HCT116 (cell line): ENCODE results near the gene SCGB1A1. TPM values are rescaled to one million over a fixed set of nuclear protein-coding genes. Genes with fewer than 3 reads are reported as not detected.

ENCODE experiments used
- ATAC-seq: fragments of 200-7000 bp; cut with Tn5 transposase; 2 replicates; pipeline ENCODE4 v1.9.1; 2020; ENCODE audit warnings: mild to moderate bottlenecking, moderate library complexity
- BruUV-seq: library from RNA; stranded (reverse); fragments of 400-500 nt; replicated peaks from 2 replicates; lab custom pipeline; 2021; lab: Mats Ljungman, UMichigan
- CTCF ChIA-PET: fragments of 300-600 bp; sonication (Branson Sonifier 250); formaldehyde crosslinking; loops from one replicate; lab custom pipeline; 2021; ENCODE audit warnings: antibody characterized with exemption; lab: Charles Lee
- POLR2A ChIA-PET: fragments of 300-600, 350-600 bp; sonication (Branson Sonifier 250); formaldehyde crosslinking; loops from one replicate; lab custom pipeline; 2021; ENCODE audit warnings: antibody characterized with exemption; lab: Charles Lee
- RAD21 ChIA-PET, 2 experiments: fragments of 300-600 bp; sonication (Branson Sonifier 250); formaldehyde crosslinking; loops; one replicate each; lab custom pipeline; 2023; ENCODE audit warnings: low total read pairs in 2 of 2; ENCODE audit not compliant: uncharacterized antibody in 2 of 2, unreplicated experiment in 2 of 2, low non-redundant PET in 1 of 2; lab: Charles Lee
- DNase-seq: peaks from one replicate; pipeline ENCODE4 v3.0.0-alpha.2; 2010; ENCODE audit warnings: low read depth, low spot score
- H2AFZ ChIP-seq: fragments of 200-600 bp; shearing (Covaris generic), sonication (generic); 2 replicates; pipeline ENCODE4 v1.6.1; 2017; ENCODE audit warnings: low read depth, mixed run types, mixed read lengths, antibody characterized with exemption, low read length; ENCODE audit not compliant: poor library complexity, severe bottlenecking
- H3K27ac ChIP-seq: 2 replicates; pipeline ENCODE4 v1.5.1; 2012; ENCODE audit warnings: low read depth, low read length
- H3K27me3 ChIP-seq: fragments of 200-600 bp; sonication (generic); 2 replicates; pipeline ENCODE4 v1.6.1; 2016; ENCODE audit warnings: mixed run types, low read length, mixed read lengths; ENCODE audit not compliant: insufficient read depth
- H3K36me3 ChIP-seq, 2 experiments: fragments of 200-500 bp in 1 of 2; fragments of 200-600 bp in 1 of 2; sonication (Bioruptor generic) in 1 of 2; sonication (generic) in 1 of 2; 2 replicates each; pipeline versions ENCODE4 v1.5.1 to v1.6.1; 2014 to 2016; ENCODE audit warnings: low read length in 2 of 2, inconsistent platforms in 1 of 2, mixed read lengths in 1 of 2, mixed run types in 1 of 2; ENCODE audit not compliant: insufficient read depth in 2 of 2, control insufficient read depth in 1 of 2
- H3K4me1 ChIP-seq, 2 experiments: fragments of 200-600 bp in 1 of 2; sonication (generic) in 1 of 2; 2 replicates each; pipeline versions ENCODE4 v1.5.1 to v1.6.1; 2012 to 2017; ENCODE audit warnings: low read length in 2 of 2, inconsistent platforms in 1 of 2, mild to moderate bottlenecking in 1 of 2, mixed read lengths in 1 of 2, mixed run types in 1 of 2, moderate library complexity in 1 of 2; ENCODE audit not compliant: insufficient read depth in 2 of 2, control insufficient read depth in 1 of 2
- H3K4me2 ChIP-seq: fragments of 200-600 bp; sonication (generic); 2 replicates; pipeline ENCODE4 v1.6.1; 2017; ENCODE audit warnings: mixed run types, low read length, mixed read lengths
- H3K4me3 ChIP-seq, 2 experiments: fragments of 200-600 bp in 1 of 2; sonication (generic) in 1 of 2; replicated peaks in 1 of 2; 2 replicates each; pipeline ENCODE4 v1.5.1; 2011 to 2016; ENCODE audit warnings: low read length in 2 of 2, control low read depth in 1 of 2, low read depth in 1 of 2, mild to moderate bottlenecking in 1 of 2, mixed read lengths in 1 of 2, mixed run types in 1 of 2
- H3K79me2 ChIP-seq: fragments of 200-600 bp; sonication (generic); 2 replicates; pipeline ENCODE4 v1.6.1; 2017; ENCODE audit warnings: mild to moderate bottlenecking, mixed run types, low read length, moderate library complexity, mixed read lengths; ENCODE audit not compliant: insufficient read depth
- H3K9ac ChIP-seq: fragments of 200-600 bp; sonication (generic); 2 replicates; pipeline ENCODE4 v1.6.1; 2016; ENCODE audit warnings: low read length, mixed read lengths
- H3K9me2 ChIP-seq: fragments of 200-600 bp; sonication (generic), shearing (Covaris generic); 2 replicates; pipeline ENCODE4 v1.6.1; 2017; ENCODE audit warnings: mixed run types, mild to moderate bottlenecking, moderate library complexity; ENCODE audit not compliant: insufficient read depth
- H3K9me3 ChIP-seq, 2 experiments: fragments of 200-500 bp in 1 of 2; fragments of 200-600 bp in 1 of 2; sonication (Bioruptor generic) in 1 of 2; sonication (generic) in 1 of 2; 2 replicates each; pipeline ENCODE4 v1.6.1; 2014 to 2017; ENCODE audit warnings: low read length in 2 of 2, mixed read lengths in 2 of 2, inconsistent platforms in 1 of 2, low read depth in 1 of 2, mild to moderate bottlenecking in 1 of 2, mixed run types in 1 of 2, moderate library complexity in 1 of 2; ENCODE audit not compliant: control insufficient read depth in 1 of 2, insufficient read depth in 1 of 2
- H4K20me1 ChIP-seq: fragments of 200-600 bp; sonication (generic), shearing (Covaris generic); 2 replicates; pipeline ENCODE4 v1.6.1; 2017; ENCODE audit warnings: mixed run types, mild to moderate bottlenecking, moderate library complexity; ENCODE audit not compliant: insufficient read depth
- CEBPB ChIP-seq: IDR thresholded peaks from 2 replicates; pipeline ENCODE4 v1.6.1; 2012; ENCODE audit warnings: low read depth
- EGR1 ChIP-seq: IDR thresholded peaks from 2 replicates; pipeline ENCODE4 v1.6.1; 2012; ENCODE audit warnings: low read depth
- ELF1 ChIP-seq: IDR thresholded peaks from 2 replicates; pipeline ENCODE4 v1.6.1; 2012; ENCODE audit warnings: low read depth, borderline replicate concordance
- EZH2 ChIP-seq: fragments of 200-600 bp; sonication (generic); IDR thresholded peaks from 2 replicates; pipeline ENCODE4 v1.6.1; 2017; ENCODE audit warnings: antibody characterized with exemption, mixed run types
- EZH2phosphoT487 ChIP-seq: fragments of 200-600 bp; IDR thresholded peaks from 2 replicates; pipeline ENCODE4 v1.6.1; 2018; ENCODE audit warnings: antibody characterized with exemption, borderline replicate concordance
- FOSL1 ChIP-seq: IDR thresholded peaks from 2 replicates; pipeline ENCODE4 v1.6.1; 2012; ENCODE audit warnings: low read depth
- JUND ChIP-seq: IDR thresholded peaks from 2 replicates; pipeline ENCODE4 v1.6.1; 2012
- POLR2A ChIP-seq: IDR thresholded peaks from 2 replicates; pipeline ENCODE4 v1.7.0; 2011; ENCODE audit warnings: borderline replicate concordance; ENCODE audit not compliant: insufficient read depth, insufficient read length; ENCODE audit errors: extremely low read depth
- SIN3A ChIP-seq: IDR thresholded peaks from 2 replicates; pipeline ENCODE4 v1.6.1; 2012; ENCODE audit warnings: low read depth
- SP1 ChIP-seq: IDR thresholded peaks from 2 replicates; pipeline ENCODE4 v1.6.1; 2012; ENCODE audit warnings: low read depth
- SRF ChIP-seq: IDR thresholded peaks from 2 replicates; pipeline ENCODE4 v1.6.1; 2012; ENCODE audit warnings: low read depth
- TCF7L2 ChIP-seq: IDR thresholded peaks from 2 replicates; pipeline ENCODE4 v1.7.0; 2011; ENCODE audit warnings: borderline replicate concordance, inconsistent platforms; ENCODE audit not compliant: insufficient read depth, insufficient read length; ENCODE audit errors: extremely low read depth
- YY1 ChIP-seq: IDR thresholded peaks from 2 replicates; pipeline ENCODE4 v1.6.1; 2011; ENCODE audit warnings: low read length, low read depth, moderate library complexity, mild to moderate bottlenecking; ENCODE audit not compliant: insufficient replicate concordance; ENCODE audit errors: extremely low read depth
- ZFX ChIP-seq: fragments of 450-650 bp; IDR thresholded peaks from 2 replicates; pipeline ENCODE4 v1.6.1; 2017
- ZNF274 ChIP-seq: fragments of 200-500 bp; sonication (Bioruptor generic); IDR thresholded peaks from 2 replicates; pipeline ENCODE4 v1.6.1; 2014; ENCODE audit warnings: mild to moderate bottlenecking, low read depth, low read length, inconsistent platforms
- intact Hi-C: fragments of 100-400 bp; cut with micrococcal nuclease; formaldehyde crosslinking; loops from 2 replicates; pipeline ENCODE4 v1.10.0; 2022
- total RNA-seq: library from RNA; stranded (reverse); gene quantifications from one replicate; pipeline ENCODE4 v1.2.1, GENCODE V29; 2021; ENCODE audit not compliant: unreplicated experiment
- TF ChIP-seq, protein P1 (sequence below), 3 experiments: fragments of 200-600 bp in 1 of 3; sonication (generic) in 1 of 3; IDR thresholded peaks in 2 of 3; conservative IDR thresholded peaks in 1 of 3; 2 replicates each; pipeline ENCODE4 v1.5.1; 2012 to 2017; ENCODE audit warnings: low read depth in 2 of 3, low read length in 2 of 3, antibody characterized with exemption in 1 of 3, borderline replicate concordance in 1 of 3, control low read depth in 1 of 3, mild to moderate bottlenecking in 1 of 3, mixed read lengths in 1 of 3, mixed run types in 1 of 3, moderate library complexity in 1 of 3; ENCODE audit not compliant: insufficient read depth in 1 of 3
- TF ChIP-seq, protein P2 (sequence below): IDR thresholded peaks from 2 replicates; pipeline ENCODE4 v1.6.1; 2011; ENCODE audit warnings: mild to moderate bottlenecking, low read length, moderate library complexity; ENCODE audit not compliant: insufficient replicate concordance; ENCODE audit errors: extremely low read depth
- TF ChIP-seq, protein P3 (sequence below): IDR thresholded peaks from 2 replicates; pipeline ENCODE4 v1.6.1; 2012

Gene SCGB1A1
- total RNA-seq, 1 experiment from 2014 or later = 2.0 TPM

GRCh38 chr11:62463121-62463542 is 44.3 kb downstream of the SCGB1A1 start:
- no peak overlapping the region for H3K27ac ChIP-seq

DNA sequence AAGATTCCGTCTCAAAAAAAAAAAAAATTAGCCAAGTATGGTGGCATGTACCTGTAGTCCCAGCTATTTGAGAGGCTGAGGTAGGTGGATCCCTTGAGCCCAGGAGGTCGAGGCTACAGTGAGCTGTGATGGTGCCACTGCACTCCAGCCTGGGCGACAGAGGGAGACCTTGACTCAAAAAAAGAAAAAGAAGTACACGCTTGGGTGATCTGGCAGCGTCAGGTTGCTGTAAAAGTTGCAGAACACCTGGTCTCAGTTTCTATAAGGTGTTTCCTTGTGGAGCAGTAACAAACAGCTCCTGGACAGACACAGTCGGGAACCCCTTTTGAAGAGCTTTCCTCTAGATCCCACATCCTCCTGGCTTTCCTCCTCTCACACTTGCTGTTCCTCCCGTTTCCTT is 45.8 kb downstream of the SCGB1A1 start:
- H4K20me1 ChIP-seq = no peaks in the 10 kb centered on the region
- no peak overlapping the region for H3K4me3 ChIP-seq
- H3K9me2 ChIP-seq = no peaks in the 10 kb centered on the region
- H3K79me2 ChIP-seq = no peaks in the 10 kb centered on the region
- no peaks in the 10 kb centered on the region for H3K36me3 ChIP-seq
- BruUV-seq = no TSS peak
- POLR2A ChIA-PET = no interaction called here
- no peaks in the 10 kb centered on the region for H3K9me3 ChIP-seq
- H3K9ac ChIP-seq = no peak overlapping the region
- RAD21 ChIA-PET = no interaction called here
- CTCF ChIA-PET = no interaction called here
- H2AFZ ChIP-seq = no peak overlapping the region
- DNase-seq (no peak), ATAC-seq (no peak)
- peaks cover 13 to 18% of the 10 kb centered on the region in 2 experiments for H3K4me1 ChIP-seq
- H3K27ac ChIP-seq = no peak overlapping the region
- no peak overlapping the region for H3K4me2 ChIP-seq
- no peaks in the 10 kb centered on the region for H3K27me3 ChIP-seq
- intact Hi-C loops = no loop called here
- TF ChIP-seq POLR2A (no peak), YY1 (no peak), CEBPB (no peak), ZNF274 (no peak), SP1 (no peak), SRF (no peak), FOSL1 (no peak), EZH2phosphoT487 (no peak), SIN3A (no peak), ELF1 (no peak), EZH2 (no peak), ZFX (no peak), JUND (no peak)
- TF ChIP-seq, protein P1, sequence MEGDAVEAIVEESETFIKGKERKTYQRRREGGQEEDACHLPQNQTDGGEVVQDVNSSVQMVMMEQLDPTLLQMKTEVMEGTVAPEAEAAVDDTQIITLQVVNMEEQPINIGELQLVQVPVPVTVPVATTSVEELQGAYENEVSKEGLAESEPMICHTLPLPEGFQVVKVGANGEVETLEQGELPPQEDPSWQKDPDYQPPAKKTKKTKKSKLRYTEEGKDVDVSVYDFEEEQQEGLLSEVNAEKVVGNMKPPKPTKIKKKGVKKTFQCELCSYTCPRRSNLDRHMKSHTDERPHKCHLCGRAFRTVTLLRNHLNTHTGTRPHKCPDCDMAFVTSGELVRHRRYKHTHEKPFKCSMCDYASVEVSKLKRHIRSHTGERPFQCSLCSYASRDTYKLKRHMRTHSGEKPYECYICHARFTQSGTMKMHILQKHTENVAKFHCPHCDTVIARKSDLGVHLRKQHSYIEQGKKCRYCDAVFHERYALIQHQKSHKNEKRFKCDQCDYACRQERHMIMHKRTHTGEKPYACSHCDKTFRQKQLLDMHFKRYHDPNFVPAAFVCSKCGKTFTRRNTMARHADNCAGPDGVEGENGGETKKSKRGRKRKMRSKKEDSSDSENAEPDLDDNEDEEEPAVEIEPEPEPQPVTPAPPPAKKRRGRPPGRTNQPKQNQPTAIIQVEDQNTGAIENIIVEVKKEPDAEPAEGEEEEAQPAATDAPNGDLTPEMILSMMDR (IDR thresholded peaks at IDR 0.05 in 2 of 3, conservative IDR thresholded peaks at IDR 0.05 in 1 of 3; ENCODE audit: borderline replicate concordance in 1 of 3, insufficient read depth in 1 of 3, low read depth in 2 of 3, low read length in 2 of 3) = no peak

More at GRCh38 chr11:62463121-62463542, 44.3 kb downstream of the SCGB1A1 start:
- Histone ChIP-seq H3K79me2 (no peaks in the 10 kb centered on the region), H3K4me2 (no peak overlapping the region), H3K27me3 (no peaks in the 10 kb centered on the region), H3K9me2 (no peaks in the 10 kb centered on the region), H3K4me1 (peaks cover 13 to 18% of the 10 kb centered on the region in 2 experiments), H2AFZ (no peak overlapping the region), H3K9me3 (no peaks in the 10 kb centered on the region), H3K4me3 (no peak overlapping the region), H3K9ac (no peak overlapping the region), H3K36me3 (no peaks in the 10 kb centered on the region), H4K20me1 (no peaks in the 10 kb centered on the region)
- TF ChIP-seq, protein P2, sequence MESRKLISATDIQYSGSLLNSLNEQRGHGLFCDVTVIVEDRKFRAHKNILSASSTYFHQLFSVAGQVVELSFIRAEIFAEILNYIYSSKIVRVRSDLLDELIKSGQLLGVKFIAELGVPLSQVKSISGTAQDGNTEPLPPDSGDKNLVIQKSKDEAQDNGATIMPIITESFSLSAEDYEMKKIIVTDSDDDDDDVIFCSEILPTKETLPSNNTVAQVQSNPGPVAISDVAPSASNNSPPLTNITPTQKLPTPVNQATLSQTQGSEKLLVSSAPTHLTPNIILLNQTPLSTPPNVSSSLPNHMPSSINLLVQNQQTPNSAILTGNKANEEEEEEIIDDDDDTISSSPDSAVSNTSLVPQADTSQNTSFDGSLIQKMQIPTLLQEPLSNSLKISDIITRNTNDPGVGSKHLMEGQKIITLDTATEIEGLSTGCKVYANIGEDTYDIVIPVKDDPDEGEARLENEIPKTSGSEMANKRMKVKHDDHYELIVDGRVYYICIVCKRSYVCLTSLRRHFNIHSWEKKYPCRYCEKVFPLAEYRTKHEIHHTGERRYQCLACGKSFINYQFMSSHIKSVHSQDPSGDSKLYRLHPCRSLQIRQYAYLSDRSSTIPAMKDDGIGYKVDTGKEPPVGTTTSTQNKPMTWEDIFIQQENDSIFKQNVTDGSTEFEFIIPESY = no peak
- TF ChIP-seq SIN3A (no peak), TCF7L2 (no peak), EZH2 (no peak), EZH2phosphoT487 (no peak), EGR1 (no peak), JUND (no peak)
- TF ChIP-seq, protein P3, sequence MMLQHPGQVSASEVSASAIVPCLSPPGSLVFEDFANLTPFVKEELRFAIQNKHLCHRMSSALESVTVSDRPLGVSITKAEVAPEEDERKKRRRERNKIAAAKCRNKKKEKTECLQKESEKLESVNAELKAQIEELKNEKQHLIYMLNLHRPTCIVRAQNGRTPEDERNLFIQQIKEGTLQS = no peak
- RAD21 ChIA-PET = interaction anchor here in 1 of 2 experiments (0.7 kb wide), 1 partner anchor 69 kb away, joined by 3 read pairs; no protein-coding TSS in a partner anchor
- POLR2A ChIA-PET = no interaction called here
- no TSS peak for BruUV-seq
- ATAC-seq (no peak), DNase-seq (no peak)
- intact Hi-C loops = no loop called here
- CTCF ChIA-PET = no interaction called here
